PC-3 (cell line): ENCODE results near the gene WDR81. TPM values are rescaled to one million over a fixed set of nuclear protein-coding genes. Genes with fewer than 3 reads are reported as not detected.

Experiments
- ATAC-seq: fragments of 200-7000 bp; cut with Tn5 transposase; 2 replicates; pipeline ENCODE4 v1.9.1; 2020; ENCODE audit warnings: mild to moderate bottlenecking, moderate library complexity
- BruUV-seq: library from RNA; stranded (reverse); fragments of 400-500 nt; replicated peaks from 2 replicates; lab custom pipeline; 2021; lab: Mats Ljungman, UMichigan
- CTCF ChIA-PET: fragments of 300-600 bp; sonication (Branson Sonifier 250); formaldehyde crosslinking; loops from one replicate; lab custom pipeline; 2022; ENCODE audit warnings: antibody characterized with exemption; lab: Charles Lee
- POLR2A ChIA-PET: fragments of 300-600 bp; sonication (Branson Sonifier 250); formaldehyde crosslinking; loops from one replicate; lab custom pipeline; 2022; ENCODE audit warnings: antibody characterized with exemption; ENCODE audit not compliant: unreplicated experiment; lab: Charles Lee
- DNase-seq: peaks from one replicate; pipeline ENCODE4 v3.0.0-alpha.2; 2015
- H2AFZ ChIP-seq: fragments of 300-600 bp; sonication (generic); 2 replicates; pipeline ENCODE4 v1.6.0; 2016; ENCODE audit warnings: antibody characterized with exemption, low read length
- H3F3A ChIP-seq: fragments of 300-600 bp; sonication (generic); one replicate; pipeline ENCODE4 v1.6.0; 2017; ENCODE audit warnings: antibody characterized with exemption, low read length, control low read depth, mild to moderate bottlenecking; ENCODE audit not compliant: unreplicated experiment
- H3K27ac ChIP-seq: fragments of 300-600 bp; sonication (generic); 2 replicates; pipeline ENCODE4 v1.5.1; 2016; ENCODE audit warnings: mild to moderate bottlenecking, low read length
- H3K27me3 ChIP-seq: fragments of 300-600 bp; sonication (generic); 2 replicates; pipeline ENCODE4 v1.6.1; 2016; ENCODE audit warnings: low read length, mixed read lengths
- H3K36me3 ChIP-seq: fragments of 300-600 bp; sonication (generic); 2 replicates; pipeline ENCODE4 v1.6.1; 2016; ENCODE audit warnings: low read depth, mixed run types, low read length, mixed read lengths
- H3K4me1 ChIP-seq: fragments of 300-600 bp; sonication (generic); 2 replicates; pipeline ENCODE4 v1.5.1; 2016; ENCODE audit warnings: low read length; ENCODE audit not compliant: insufficient read depth
- H3K4me2 ChIP-seq: fragments of 300-600 bp; sonication (generic); 2 replicates; pipeline ENCODE4 v1.6.0; 2016; ENCODE audit warnings: low read length
- H3K4me3 ChIP-seq: fragments of 300-600 bp; sonication (generic); 2 replicates; pipeline ENCODE4 v1.5.1; 2016; ENCODE audit warnings: mild to moderate bottlenecking, low read length, mixed read lengths
- H3K79me2 ChIP-seq: fragments of 300-600 bp; sonication (generic); 2 replicates; pipeline ENCODE4 v1.6.1; 2017; ENCODE audit warnings: low read length, mixed read lengths
- H3K9ac ChIP-seq: fragments of 300-600 bp; sonication (generic); 2 replicates; pipeline ENCODE4 v1.6.0; 2016; ENCODE audit warnings: mild to moderate bottlenecking, low read length
- H3K9me2 ChIP-seq: fragments of 300-600 bp; sonication (generic); replicated peaks from 2 replicates; pipeline ENCODE4 v1.6.1; 2016; ENCODE audit warnings: mixed run types, low read length, mixed read lengths
- H3K9me3 ChIP-seq: fragments of 300-600 bp; sonication (generic); 2 replicates; pipeline ENCODE4 v1.6.1; 2016; ENCODE audit warnings: low read length, mixed read lengths
- H4K20me1 ChIP-seq: fragments of 300-600 bp; sonication (generic); 2 replicates; pipeline ENCODE4 v1.6.1; 2016; ENCODE audit warnings: low read length, mixed read lengths
- CTCF ChIP-seq: fragments of 300-600 bp; sonication (generic); conservative IDR thresholded peaks from 2 replicates; pipeline ENCODE4 v1.5.1; 2017; ENCODE audit warnings: antibody characterized with exemption, low read depth, mild to moderate bottlenecking, low read length
- EZH2 ChIP-seq: fragments of 300-600 bp; sonication (generic); IDR thresholded peaks from one replicate; pipeline ENCODE4 v1.6.1; 2017; ENCODE audit warnings: antibody characterized with exemption, mild to moderate bottlenecking, low read length; ENCODE audit not compliant: unreplicated experiment
- EZH2phosphoT487 ChIP-seq: fragments of 300-600 bp; sonication (generic); IDR thresholded peaks from 2 replicates; pipeline ENCODE4 v1.6.1; 2018; ENCODE audit warnings: mild to moderate bottlenecking, antibody characterized with exemption, low read length, borderline replicate concordance
- intact Hi-C: fragments of 100-400 bp; cut with micrococcal nuclease; formaldehyde crosslinking; loops from 2 replicates; pipeline ENCODE4 v1.9.0; 2023
- total RNA-seq: library from RNA; depleted of rRNA; stranded (reverse); fragments of >200 nt; gene quantifications from 2 replicates; pipeline ENCODE4 v1.2.3, GENCODE V29; 2014

The WDR81 gene
- total RNA-seq, 1 experiment from 2014 or later: 14.6 TPM

- H3K4me3 ChIP-seq: peak overlapping the region; percentile 81
- H3K9me3 ChIP-seq: no peaks in the 10 kb centered on the region
- H3K27me3 ChIP-seq: no peaks in the 10 kb centered on the region
- DNase-seq (peak; percentile 93), ATAC-seq (peak; percentile 19)
- BruUV-seq: no TSS peak
- peaks cover 39% of the 10 kb centered on the region for H3K4me1 ChIP-seq
- peaks cover 46% of the 10 kb centered on the region for H3K79me2 ChIP-seq
- H3F3A ChIP-seq: peaks cover 13% of the 10 kb centered on the region
- H3K9ac ChIP-seq: peak overlapping the region; percentile 92
- intact Hi-C loops: no loop called here
- H3K36me3 ChIP-seq: peaks cover 21% of the 10 kb centered on the region
- peaks cover 35% of the 10 kb centered on the region for H4K20me1 ChIP-seq
- TF ChIP-seq CTCF (no peak), EZH2phosphoT487 (no peak), EZH2 (no peak)
- H3K9me2 ChIP-seq: no peaks in the 10 kb centered on the region
- no peak overlapping the region for H2AFZ ChIP-seq
- H3K27ac ChIP-seq: peak overlapping the region; percentile 96
- CTCF ChIA-PET: no interaction called here
- POLR2A ChIA-PET: no interaction called here
- H3K4me2 ChIP-seq: peak overlapping the region; percentile 100
These were observed 10.0 kb upstream of the WDR81 start for GRCh38 chr17:1714427-1714979.

GRCh38 chr17:1714980-1715802 lies 9.3 kb upstream of the WDR81 start:
- no TSS peak for BruUV-seq
- POLR2A ChIA-PET: no interaction called here
- Histone ChIP-seq H3K9me3 (no peaks in the 10 kb centered on the region), H3K4me1 (peaks cover 39% of the 10 kb centered on the region), H3K27ac (peak overlapping the region; percentile 96), H3K4me3 (peak overlapping the region; percentile 81), H3K4me2 (peak overlapping the region; percentile 100), H3K9me2 (no peaks in the 10 kb centered on the region), H3F3A (peaks cover 13% of the 10 kb centered on the region), H3K27me3 (no peaks in the 10 kb centered on the region), H3K79me2 (peaks cover 46% of the 10 kb centered on the region), H3K36me3 (peaks cover 21% of the 10 kb centered on the region), H2AFZ (no peak overlapping the region), H4K20me1 (peaks cover 35% of the 10 kb centered on the region), H3K9ac (peak overlapping the region; percentile 92)
- DNase-seq (peak; percentile 86), ATAC-seq (peak; percentile 29)
- intact Hi-C loops: no loop called here
- CTCF ChIA-PET: interaction anchor here (1.0 kb wide), 1 partner anchor 46 kb away, joined by 3 read pairs; no protein-coding TSS in a partner anchor
- TF ChIP-seq EZH2 (no peak), CTCF (no peak), EZH2phosphoT487 (no peak)

GRCh38 chr17:1715803-1716075 lies 8.8 kb upstream of the WDR81 start:
- no TSS peak for BruUV-seq
- Histone ChIP-seq H3K27me3 (no peaks in the 10 kb centered on the region), H3K36me3 (peaks cover 21% of the 10 kb centered on the region), H2AFZ (no peak overlapping the region), H3K9me3 (no peaks in the 10 kb centered on the region), H3K4me3 (peak overlapping the region; percentile 81), H3F3A (peaks cover 12% of the 10 kb centered on the region), H3K4me1 (peaks cover 37% of the 10 kb centered on the region), H3K27ac (peak overlapping the region; percentile 96), H3K9me2 (no peaks in the 10 kb centered on the region), H4K20me1 (peaks cover 35% of the 10 kb centered on the region), H3K9ac (peak overlapping the region; percentile 92), H3K79me2 (peaks cover 46% of the 10 kb centered on the region), H3K4me2 (peak overlapping the region; percentile 100)
- intact Hi-C loops: loop anchor here (2.0 kb wide), 1 partner anchor 67 kb away; the partner anchor contains the start of gene RILP
- no peak for DNase-seq
- CTCF ChIA-PET: interaction anchor here (1.0 kb wide), 1 partner anchor 47 kb away, joined by 3 read pairs; no protein-coding TSS in a partner anchor
- TF ChIP-seq EZH2 (no peak), EZH2phosphoT487 (no peak), CTCF (no peak)
- ATAC-seq: no peak
- POLR2A ChIA-PET: no interaction called here
